Hepatocyte (in vitro differentiated cells): ENCODE measurements around the gene EIPR1.

ENCODE experiments used
- CTCF ChIP-seq: fragments of 200-600 bp; sonication (generic); IDR thresholded peaks from 2 replicates; pipeline ENCODE4 v1.5.1; 2016; ENCODE audit warnings: antibody characterized with exemption, mild to moderate bottlenecking; ENCODE audit not compliant: poor library complexity
- EZH2 ChIP-seq: fragments of 200-600 bp; sonication (generic); IDR thresholded peaks from 2 replicates; pipeline ENCODE4 v1.6.1; 2016; ENCODE audit warnings: antibody characterized with exemption, mild to moderate bottlenecking, borderline replicate concordance
- EZH2phosphoT487 ChIP-seq: fragments of 200-600 bp; sonication (generic); IDR thresholded peaks from one replicate; pipeline ENCODE4 v1.6.1; 2018; ENCODE audit warnings: antibody characterized with exemption, mild to moderate bottlenecking, low read depth, moderate library complexity; ENCODE audit not compliant: unreplicated experiment, severe bottlenecking

- TF ChIP-seq CTCF (no peak), EZH2 (no peak), EZH2phosphoT487 (no peak)
Measured at GRCh38 chr2:3389193-3389592, 11.6 kb upstream of the EIPR1 start.
